ENCODE results near the gene ADGRA1. TPM values are rescaled to one million over a fixed set of nuclear protein-coding genes. Genes with fewer than 3 reads are reported as not detected.

The ADGRA1 gene
- total and polyA plus RNA-seq, 2 donors (not counting 3 experiments of a cell fraction or from before 2014, with no cell fraction given) = not detected

GRCh38 chr10:133099571-133099970 is 11.8 kb downstream of the ADGRA1 start:
- Histone ChIP-seq H2AFZ (ENCODE audit: low read depth, low read length) (no peak overlapping the region), H4K20me1 (replicated peaks; ENCODE audit: control insufficient read depth, extremely low read depth, insufficient read depth, low read length) (no peaks in the 10 kb centered on the region), H3K9me1 (replicated peaks; ENCODE audit: control insufficient read depth, extremely low read depth, insufficient read depth, low read length) (no peaks in the 10 kb centered on the region), H3K4me1 (ENCODE audit: control insufficient read depth, extremely low read depth, insufficient read depth, low read length) (no peaks in the 10 kb centered on the region), H3K79me2 (ENCODE audit: control insufficient read depth, insufficient read depth, low read length) (no peaks in the 10 kb centered on the region), H3K36me3 (ENCODE audit: control insufficient read depth in 2 of 2, extremely low read depth in 1 of 2, insufficient read depth in 2 of 2, low read length in 2 of 2) (no peaks in the 10 kb centered on the region), H3K4me3 (replicated peaks in 1 of 3; ENCODE audit: insufficient read depth in 1 of 3, low read depth in 1 of 3, low read length in 3 of 3) (no peak overlapping the region), H3K27ac (ENCODE audit: insufficient read depth, low read depth, low read length) (no peak overlapping the region), H3K9me3 (replicated peaks; ENCODE audit: control insufficient read depth, insufficient read depth, low read length) (no peaks in the 10 kb centered on the region), H3K4me2 (ENCODE audit: insufficient read depth, low read length) (no peak overlapping the region), H3K9ac (replicated peaks; ENCODE audit: extremely low read depth, insufficient read depth, low read length) (no peak overlapping the region), H3K27me3 (ENCODE audit: control insufficient read depth in 2 of 2, insufficient read depth in 2 of 2, low read length in 2 of 2) (no peaks in the 10 kb centered on the region)
- TF ChIP-seq POLR2A (IDR thresholded peaks at IDR 0.05; ENCODE audit: low read depth, low read length) = no peak
- TF ChIP-seq MYC (IDR thresholded peaks at IDR 0.05; ENCODE audit: low read depth, low read length) = no peak
- CTCF ChIA-PET = no interaction called here
- dilution Hi-C loops (cut with MboI; ENCODE audit: extremely low pct_ligation_motif_present, low sequenced_read_pairs) = no loop called here
- no peak for FAIRE-seq
- POLR2A ChIA-PET = no interaction called here
- DNase-seq (ENCODE audit: low read depth, low spot score) = no peak
- intact Hi-C loops (cut with micrococcal nuclease) = no loop called here
- no TSS peak for BruUV-seq (replicated peaks)

DNA sequence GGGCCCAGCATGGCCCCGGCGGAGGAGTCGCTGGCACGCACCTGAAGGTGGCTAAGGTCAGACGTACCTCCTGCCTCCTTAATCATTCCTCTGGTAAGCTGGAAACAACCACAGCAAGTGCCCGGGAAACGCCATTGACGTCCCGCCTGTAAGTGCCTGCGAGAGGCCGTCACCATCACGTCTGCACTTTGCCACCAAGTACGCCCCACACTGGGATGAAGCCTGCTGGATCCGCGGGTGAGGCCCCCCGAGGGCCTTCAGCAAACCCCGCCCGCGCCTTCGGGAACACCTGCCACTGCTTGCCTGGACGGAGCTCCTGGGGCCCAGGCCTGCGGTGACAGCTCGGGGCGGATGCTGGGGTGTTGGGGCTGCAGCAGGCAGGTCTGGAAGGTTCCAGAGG is 12.5 kb downstream of the ADGRA1 start:
- no peaks in the 10 kb centered on the region for H3K27me3 ChIP-seq (ENCODE audit: control insufficient read depth in 2 of 2, insufficient read depth in 2 of 2, low read length in 2 of 2)
- no peaks in the 10 kb centered on the region for H3K9me1 ChIP-seq (replicated peaks; ENCODE audit: control insufficient read depth, extremely low read depth, insufficient read depth, low read length)

More for the DNA sequence above, 12.5 kb downstream of the ADGRA1 start:
- POLR2A ChIA-PET = no interaction called here
- intact Hi-C loops (cut with micrococcal nuclease) = no loop called here
- Histone ChIP-seq H3K9me3 (replicated peaks; ENCODE audit: control insufficient read depth, insufficient read depth, low read length) (no peaks in the 10 kb centered on the region), H3K9ac (replicated peaks; ENCODE audit: extremely low read depth, insufficient read depth, low read length) (no peak overlapping the region), H3K27ac (ENCODE audit: insufficient read depth, low read depth, low read length) (no peak overlapping the region), H3K36me3 (ENCODE audit: control insufficient read depth in 2 of 2, extremely low read depth in 1 of 2, insufficient read depth in 2 of 2, low read length in 2 of 2) (no peaks in the 10 kb centered on the region), H3K4me2 (ENCODE audit: insufficient read depth, low read length) (no peak overlapping the region), H3K4me3 (replicated peaks in 1 of 3; ENCODE audit: insufficient read depth in 1 of 3, low read depth in 1 of 3, low read length in 3 of 3) (no peak overlapping the region), H2AFZ (ENCODE audit: low read depth, low read length) (no peak overlapping the region), H3K79me2 (ENCODE audit: control insufficient read depth, insufficient read depth, low read length) (no peaks in the 10 kb centered on the region), H4K20me1 (replicated peaks; ENCODE audit: control insufficient read depth, extremely low read depth, insufficient read depth, low read length) (no peaks in the 10 kb centered on the region), H3K4me1 (ENCODE audit: control insufficient read depth, extremely low read depth, insufficient read depth, low read length) (no peaks in the 10 kb centered on the region)
- CTCF ChIA-PET = no interaction called here
- no TSS peak for BruUV-seq (replicated peaks)
- no peak for FAIRE-seq
- DNase-seq (ENCODE audit: low read depth, low spot score) = no peak
- dilution Hi-C loops (cut with MboI; ENCODE audit: extremely low pct_ligation_motif_present, low sequenced_read_pairs) = no loop called here
- TF ChIP-seq POLR2A (IDR thresholded peaks at IDR 0.05; ENCODE audit: low read depth, low read length) (no peak), EZH2 (IDR thresholded peaks at IDR 0.05; ENCODE audit: borderline replicate concordance, low read depth, low read length, severe bottlenecking) (no peak), FOS (IDR thresholded peaks at IDR 0.05; ENCODE audit: borderline replicate concordance, insufficient read depth, low read length) (no peak), GATA2 (IDR thresholded peaks at IDR 0.05; ENCODE audit: insufficient read depth, insufficient read length, low read depth, low read length) (no peak), POLR2AphosphoS5 (IDR thresholded peaks at IDR 0.05; ENCODE audit: insufficient read depth, low read depth, low read length) (no peak)
- TF ChIP-seq, protein P1, sequence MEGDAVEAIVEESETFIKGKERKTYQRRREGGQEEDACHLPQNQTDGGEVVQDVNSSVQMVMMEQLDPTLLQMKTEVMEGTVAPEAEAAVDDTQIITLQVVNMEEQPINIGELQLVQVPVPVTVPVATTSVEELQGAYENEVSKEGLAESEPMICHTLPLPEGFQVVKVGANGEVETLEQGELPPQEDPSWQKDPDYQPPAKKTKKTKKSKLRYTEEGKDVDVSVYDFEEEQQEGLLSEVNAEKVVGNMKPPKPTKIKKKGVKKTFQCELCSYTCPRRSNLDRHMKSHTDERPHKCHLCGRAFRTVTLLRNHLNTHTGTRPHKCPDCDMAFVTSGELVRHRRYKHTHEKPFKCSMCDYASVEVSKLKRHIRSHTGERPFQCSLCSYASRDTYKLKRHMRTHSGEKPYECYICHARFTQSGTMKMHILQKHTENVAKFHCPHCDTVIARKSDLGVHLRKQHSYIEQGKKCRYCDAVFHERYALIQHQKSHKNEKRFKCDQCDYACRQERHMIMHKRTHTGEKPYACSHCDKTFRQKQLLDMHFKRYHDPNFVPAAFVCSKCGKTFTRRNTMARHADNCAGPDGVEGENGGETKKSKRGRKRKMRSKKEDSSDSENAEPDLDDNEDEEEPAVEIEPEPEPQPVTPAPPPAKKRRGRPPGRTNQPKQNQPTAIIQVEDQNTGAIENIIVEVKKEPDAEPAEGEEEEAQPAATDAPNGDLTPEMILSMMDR (IDR thresholded peaks at IDR 0.05; ENCODE audit: extremely low read depth in 1 of 2, insufficient read depth in 1 of 2, low read depth in 1 of 2, low read length in 2 of 2) = no peak
- TF ChIP-seq, protein P2, sequence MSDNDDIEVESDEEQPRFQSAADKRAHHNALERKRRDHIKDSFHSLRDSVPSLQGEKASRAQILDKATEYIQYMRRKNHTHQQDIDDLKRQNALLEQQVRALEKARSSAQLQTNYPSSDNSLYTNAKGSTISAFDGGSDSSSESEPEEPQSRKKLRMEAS (IDR thresholded peaks at IDR 0.05; ENCODE audit: insufficient read depth, insufficient read length) = no peak
